HEK293T (cell line): ENCODE measurements around the gene P2RY2.

Experiments
- CTCF ChIA-PET: fragments of 350-600 bp; formaldehyde crosslinking; extraction: SDS; loops from one replicate; lab custom pipeline; 2021; ENCODE audit warnings: antibody characterized with exemption, inconsistent platforms; lab: Yijun Ruan, JAX
- POLR2A ChIA-PET: fragments of 350-600 bp; formaldehyde crosslinking; extraction: SDS; loops from one replicate; lab custom pipeline; 2020; ENCODE audit warnings: antibody characterized with exemption, inconsistent platforms; lab: Yijun Ruan, JAX
- DNase-seq: peaks from one replicate; pipeline ENCODE4 v3.0.0; 2012; ENCODE audit warnings: mixed read lengths; ENCODE audit errors: extremely low spot score
- ARNT ChIP-seq: fragments of 450-650 bp; IDR thresholded peaks from 2 replicates; pipeline ENCODE4 v1.6.1; 2017; ENCODE audit warnings: mild to moderate bottlenecking
- BHLHE40 ChIP-seq: fragments of 450-650 bp; IDR thresholded peaks from 2 replicates; pipeline ENCODE4 v1.6.1; 2016; ENCODE audit warnings: mild to moderate bottlenecking, moderate library complexity, borderline replicate concordance
- CTBP1 ChIP-seq: fragments of 450-650 bp; IDR thresholded peaks from 2 replicates; pipeline ENCODE4 v1.6.1; 2016; ENCODE audit warnings: borderline replicate concordance
- ELF4 ChIP-seq: fragments of 450-650 bp; IDR thresholded peaks from 2 replicates; pipeline ENCODE4 v1.6.1; 2017; ENCODE audit warnings: antibody characterized with exemption
- FOXA1 ChIP-seq: fragments of 450-650 bp; IDR thresholded peaks from 2 replicates; pipeline ENCODE4 v1.6.1; 2016; ENCODE audit warnings: mild to moderate bottlenecking
- FOXK2 ChIP-seq: fragments of 450-650 bp; IDR thresholded peaks from 2 replicates; pipeline ENCODE4 v1.6.1; 2016; ENCODE audit warnings: mild to moderate bottlenecking
- FOXM1 ChIP-seq: fragments of 450-650 bp; IDR thresholded peaks from 2 replicates; pipeline ENCODE4 v1.6.1; 2017; ENCODE audit warnings: mild to moderate bottlenecking, borderline replicate concordance
- HDGF ChIP-seq: fragments of 450-650 bp; IDR thresholded peaks from 2 replicates; pipeline ENCODE4 v1.6.1; 2017; ENCODE audit warnings: antibody characterized with exemption, borderline replicate concordance
- L3MBTL2 ChIP-seq: fragments of 450-650 bp; conservative IDR thresholded peaks from 2 replicates; pipeline ENCODE4 v1.6.1; 2016; ENCODE audit warnings: mild to moderate bottlenecking
- LEF1 ChIP-seq: fragments of 450-650 bp; IDR thresholded peaks from 2 replicates; pipeline ENCODE4 v1.6.1; 2017; ENCODE audit warnings: mild to moderate bottlenecking, borderline replicate concordance
- NFRKB ChIP-seq: fragments of 450-650 bp; IDR thresholded peaks from 2 replicates; pipeline ENCODE4 v1.6.1; 2016; ENCODE audit warnings: mild to moderate bottlenecking, moderate library complexity
- SP1 ChIP-seq: fragments of 450-650 bp; IDR thresholded peaks from 2 replicates; pipeline ENCODE4 v1.6.1; 2017
- SUZ12 ChIP-seq: fragments of 450-650 bp; IDR thresholded peaks from 2 replicates; pipeline ENCODE4 v1.6.1; 2016; ENCODE audit warnings: mild to moderate bottlenecking
- TARDBP ChIP-seq: fragments of 450-650 bp; IDR thresholded peaks from 2 replicates; pipeline ENCODE4 v1.6.1; 2016
- ZNF384 ChIP-seq: fragments of 450-650 bp; IDR thresholded peaks from 2 replicates; pipeline ENCODE4 v1.6.1; 2016
- TF ChIP-seq, protein P1 (sequence below): fragments of 450-650 bp; IDR thresholded peaks from 2 replicates; pipeline ENCODE4 v1.6.1; 2016

The P2RY2 gene

GRCh38 chr11:73203322-73203721 is 14.8 kb upstream of the P2RY2 start:
- ChIA-PET CTCF (interaction anchor here (1.2 kb wide), 1 partner anchor 33 kb away, joined by 3 read pairs; no protein-coding TSS in a partner anchor), POLR2A (no interaction called here)
- no peak for DNase-seq

DNA sequence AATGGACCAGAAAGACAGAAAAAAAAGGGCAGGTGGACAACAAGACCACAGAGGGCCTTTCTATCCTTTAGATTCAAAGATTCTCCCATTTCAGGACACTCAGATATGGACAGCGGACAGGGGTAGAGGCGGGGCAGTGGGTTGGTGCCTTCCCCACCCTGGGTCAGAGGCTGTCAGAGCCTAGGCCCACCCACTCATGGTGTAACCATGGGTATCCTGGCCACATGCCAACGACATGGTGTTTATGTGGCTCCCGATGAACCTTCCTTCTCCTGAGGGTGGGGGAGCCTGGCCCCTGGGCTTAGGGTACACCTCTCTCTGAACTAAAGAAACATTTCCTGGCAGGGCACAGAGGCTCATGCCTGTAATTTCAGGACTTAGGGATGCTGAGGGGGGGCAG is 14.3 kb upstream of the P2RY2 start:
- POLR2A ChIA-PET: no interaction called here
- DNase-seq: no peak
- CTCF ChIA-PET: no interaction called here
- TF ChIP-seq L3MBTL2 (no peak), FOXA1 (no peak), SUZ12 (no peak), FOXK2 (no peak), TARDBP (no peak), ELF4 (no peak), BHLHE40 (no peak), SP1 (no peak), ARNT (no peak), LEF1 (no peak), HDGF (no peak)

More at GRCh38 chr11:73203322-73203721, 14.8 kb upstream of the P2RY2 start:
- TF ChIP-seq FOXK2: no peak
- TF ChIP-seq ZNF384: no peak
- no peak for TF ChIP-seq NFRKB
- no peak for TF ChIP-seq SP1
- TF ChIP-seq CTBP1: no peak
- no peak for TF ChIP-seq FOXM1
- no peak for TF ChIP-seq LEF1
- TF ChIP-seq L3MBTL2: no peak
- no peak for TF ChIP-seq FOXA1
- no peak for TF ChIP-seq TARDBP

DNA sequence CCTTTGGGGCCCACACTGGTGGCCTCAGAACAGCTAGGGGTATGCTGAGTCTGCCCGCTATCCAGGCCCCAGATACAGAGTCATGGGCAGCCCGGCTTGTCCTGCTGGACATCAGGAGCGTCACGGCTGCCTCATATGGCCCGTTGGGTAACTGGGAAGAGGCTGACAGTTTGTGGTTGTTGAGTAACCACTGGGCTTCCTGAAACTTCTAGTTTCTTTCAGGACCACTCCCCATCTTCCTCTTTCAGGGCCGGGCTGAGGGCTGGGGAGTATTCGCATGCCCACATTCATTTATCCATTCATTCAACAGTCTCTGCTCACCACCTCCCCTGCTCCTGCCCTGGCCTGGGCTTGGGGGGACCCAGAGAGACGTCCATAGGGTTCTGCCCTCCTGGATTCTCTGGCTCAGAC is 13.4 kb upstream of the P2RY2 start:
- TF ChIP-seq FOXM1 (no peak), CTBP1 (no peak)
- ChIA-PET CTCF (no interaction called here), POLR2A (no interaction called here)
- no peak for DNase-seq

GRCh38 chr11:73205661-73206343 is 12.3 kb upstream of the P2RY2 start:
- ChIA-PET CTCF (no interaction called here), POLR2A (no interaction called here)
- TF ChIP-seq ELF4 (no peak), BHLHE40 (no peak), FOXM1 (no peak), LEF1 (no peak)
- no peak for DNase-seq

GRCh38 chr11:73206801-73207200 is 11.3 kb upstream of the P2RY2 start:
- POLR2A ChIA-PET: no interaction called here
- TF ChIP-seq ELF4: no peak
- TF ChIP-seq L3MBTL2: no peak
- TF ChIP-seq SP1: no peak
- TF ChIP-seq, protein P1, sequence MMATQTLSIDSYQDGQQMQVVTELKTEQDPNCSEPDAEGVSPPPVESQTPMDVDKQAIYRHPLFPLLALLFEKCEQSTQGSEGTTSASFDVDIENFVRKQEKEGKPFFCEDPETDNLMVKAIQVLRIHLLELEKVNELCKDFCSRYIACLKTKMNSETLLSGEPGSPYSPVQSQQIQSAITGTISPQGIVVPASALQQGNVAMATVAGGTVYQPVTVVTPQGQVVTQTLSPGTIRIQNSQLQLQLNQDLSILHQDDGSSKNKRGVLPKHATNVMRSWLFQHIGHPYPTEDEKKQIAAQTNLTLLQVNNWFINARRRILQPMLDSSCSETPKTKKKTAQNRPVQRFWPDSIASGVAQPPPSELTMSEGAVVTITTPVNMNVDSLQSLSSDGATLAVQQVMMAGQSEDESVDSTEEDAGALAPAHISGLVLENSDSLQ: no peak
- no peak for TF ChIP-seq ARNT
- TF ChIP-seq FOXM1: no peak
- TF ChIP-seq ZNF384: no peak
- no peak for TF ChIP-seq BHLHE40
- TF ChIP-seq CTBP1: no peak
- no peak for TF ChIP-seq FOXK2
- TF ChIP-seq LEF1: no peak
- no peak for TF ChIP-seq SUZ12
- CTCF ChIA-PET: interaction anchor here (0.6 to 1.0 kb wide), 2 partner anchors 30 to 100 kb away, joined by 4 to 5 read pairs; no protein-coding TSS in a partner anchor
- no peak for DNase-seq

GRCh38 chr11:73209892-73210291 is 8.2 kb upstream of the P2RY2 start:
- ChIA-PET POLR2A (no interaction called here), CTCF (no interaction called here)
- DNase-seq: no peak
- no peak for TF ChIP-seq ELF4
- TF ChIP-seq HDGF: no peak
- TF ChIP-seq ZNF384: no peak
- TF ChIP-seq BHLHE40: no peak
- TF ChIP-seq, protein P1: no peak
- TF ChIP-seq ARNT: no peak
- TF ChIP-seq FOXK2: no peak
- TF ChIP-seq FOXA1: no peak
- no peak for TF ChIP-seq SP1
- TF ChIP-seq LEF1: no peak
- TF ChIP-seq TARDBP: no peak
- no peak for TF ChIP-seq FOXM1
- no peak for TF ChIP-seq CTBP1
- TF ChIP-seq L3MBTL2: no peak
- TF ChIP-seq NFRKB: no peak
- TF ChIP-seq SUZ12: no peak
